ENCODE measurements around the gene SAMD4B. TPM values are rescaled to one million over a fixed set of nuclear protein-coding genes. Genes with fewer than 3 reads are reported as not detected.
A peak's percentile ranks its signal among the peaks of the same experiment; 100 is the strongest.

SAMD4B gene, protein sequence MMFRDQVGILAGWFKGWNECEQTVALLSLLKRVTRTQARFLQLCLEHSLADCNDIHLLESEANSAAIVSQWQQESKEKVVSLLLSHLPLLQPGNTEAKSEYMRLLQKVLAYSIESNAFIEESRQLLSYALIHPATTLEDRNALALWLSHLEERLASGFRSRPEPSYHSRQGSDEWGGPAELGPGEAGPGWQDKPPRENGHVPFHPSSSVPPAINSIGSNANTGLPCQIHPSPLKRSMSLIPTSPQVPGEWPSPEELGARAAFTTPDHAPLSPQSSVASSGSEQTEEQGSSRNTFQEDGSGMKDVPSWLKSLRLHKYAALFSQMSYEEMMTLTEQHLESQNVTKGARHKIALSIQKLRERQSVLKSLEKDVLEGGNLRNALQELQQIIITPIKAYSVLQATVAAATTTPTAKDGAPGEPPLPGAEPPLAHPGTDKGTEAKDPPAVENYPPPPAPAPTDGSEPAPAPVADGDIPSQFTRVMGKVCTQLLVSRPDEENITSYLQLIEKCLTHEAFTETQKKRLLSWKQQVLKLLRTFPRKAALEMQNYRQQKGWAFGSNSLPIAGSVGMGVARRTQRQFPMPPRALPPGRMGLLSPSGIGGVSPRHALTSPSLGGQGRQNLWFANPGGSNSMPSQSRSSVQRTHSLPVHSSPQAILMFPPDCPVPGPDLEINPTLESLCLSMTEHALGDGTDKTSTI
- total RNA-seq: 100 to 1,000 TPM in 1 of 7 donors, 10 to 100 TPM in 6; 66.4 to 108 (median 84.1) TPM
- polyA plus RNA-seq: 10 to 100 TPM; 26.7 to 56.3 (median 42.1) TPM
- long read RNA-seq, donor 1, transcript SAMD4B-204 (1 exons, 578 nt): major isoform, 7 of 90 reads
- long read RNA-seq, donor 1, partial matches to known transcripts: 54 of 90 reads
- long read RNA-seq, donor 1, other reads (novel, unspliced or antisense): 26 of 90 reads
- long read RNA-seq, donor 2, transcript SAMD4B-204 (1 exons, 578 nt): major isoform, 7 of 40 reads
- long read RNA-seq, donor 2, partial matches to known transcripts: 17 of 40 reads
- long read RNA-seq, donor 2, other reads (novel, unspliced or antisense): 13 of 40 reads

DNA sequence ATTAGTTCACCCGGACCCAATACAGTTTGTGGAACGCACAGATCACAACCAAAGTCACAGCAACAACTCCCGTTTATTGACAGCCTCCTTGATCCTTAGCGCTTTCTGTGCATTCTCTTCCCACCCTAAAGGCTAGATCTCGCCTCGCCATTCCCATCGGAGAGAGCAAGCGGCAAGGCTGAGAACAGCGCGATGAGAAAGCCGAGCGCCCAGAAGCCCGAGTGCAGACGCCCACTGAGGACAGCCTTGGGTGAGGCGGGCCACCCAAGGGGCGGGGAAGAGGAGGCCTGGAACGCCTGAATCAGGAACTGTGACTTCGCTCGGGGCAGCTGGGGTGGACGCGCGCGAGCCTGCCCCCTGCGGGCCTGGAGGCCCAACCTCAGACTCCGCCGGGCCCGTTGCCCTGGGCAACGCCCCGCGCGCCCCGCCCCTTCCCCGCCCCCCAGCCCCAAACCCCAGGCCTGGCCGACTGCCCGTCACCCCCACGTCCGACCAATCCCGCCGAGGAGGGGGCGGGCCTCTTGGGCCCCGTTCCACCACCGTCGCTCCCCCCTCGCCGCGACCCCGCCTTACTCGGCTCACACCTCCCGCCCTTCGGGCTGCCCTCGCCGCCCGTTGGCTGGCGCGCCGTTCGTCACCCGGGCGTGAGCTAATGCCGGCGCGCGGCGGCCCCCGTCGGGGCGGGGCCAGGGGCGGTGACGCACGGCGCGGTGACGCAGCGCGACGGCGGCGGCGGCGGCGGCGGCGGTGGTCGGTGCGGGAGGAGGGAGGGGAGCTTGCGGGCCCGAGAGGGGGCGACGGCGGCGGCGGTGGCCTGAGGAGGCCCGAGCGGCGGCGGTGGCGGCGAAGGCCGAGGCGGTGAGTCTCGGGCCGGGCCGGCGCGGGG, at the start of gene SAMD4B:
Gene SAMD4B, plus strand, starts transcription at position 703 of the 886 bp plus-strand sequence. CDS start 14,473 bp downstream, outside the sequence.
- peaks cover 26 to 87% (median 71%) of the 10 kb centered on the region in 6 donors for H3K4me1 ChIP-seq
- 0 to 2% (median 0%) methylated on average over 7 to 104 of the region's 105 CpGs for WGBS, 5 donors

DNA sequence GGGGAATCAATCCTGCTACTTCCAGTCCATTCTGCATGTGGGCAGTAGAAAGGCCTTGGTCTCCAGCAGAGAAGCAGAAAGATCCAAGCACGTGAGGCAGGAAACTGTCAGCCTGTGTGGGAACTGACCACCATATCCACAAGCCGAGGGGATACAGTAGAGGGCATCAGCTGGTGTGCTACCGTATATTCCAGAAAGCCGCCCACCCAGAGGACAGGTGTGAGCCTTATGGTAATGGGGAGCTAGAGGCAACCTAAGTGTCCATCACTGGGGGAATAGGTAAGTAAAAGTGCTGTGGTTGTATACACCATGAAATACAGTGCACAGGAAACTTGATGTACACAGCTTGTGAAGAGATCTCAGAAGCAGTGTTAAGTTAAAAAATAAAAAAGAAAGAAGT, 48.8 kb upstream of the SAMD4B start:
- Histone ChIP-seq H3K9me3 (no peaks in the 10 kb centered on the region), H3K4me3 (no peak overlapping the region), H3K27ac (no peak overlapping the region), H3K4me1 (peaks cover 0 to 8% (median 3%) of the 10 kb centered on the region in 6 donors), H3K36me3 (no peaks in the 10 kb centered on the region), H3K27me3 (replicated peaks in 1 of 7) (peaks cover 0 to 36% (median 3%) of the 10 kb centered on the region in 7 donors)
- peak; percentile 22 for DNase-seq
- 61 to 70% (median 65%) methylated on average over 4 of the region's 4 CpGs for WGBS, 5 donors
- intact Hi-C loops (cut with DNase I; ENCODE audit: low total_unique reads): no loop called here
- TF ChIP-seq POLR2A (IDR thresholded peaks at IDR 0.05) (no peak), POLR2AphosphoS5 (IDR thresholded peaks at IDR 0.05) (no peak)
- TF ChIP-seq, protein P1, sequence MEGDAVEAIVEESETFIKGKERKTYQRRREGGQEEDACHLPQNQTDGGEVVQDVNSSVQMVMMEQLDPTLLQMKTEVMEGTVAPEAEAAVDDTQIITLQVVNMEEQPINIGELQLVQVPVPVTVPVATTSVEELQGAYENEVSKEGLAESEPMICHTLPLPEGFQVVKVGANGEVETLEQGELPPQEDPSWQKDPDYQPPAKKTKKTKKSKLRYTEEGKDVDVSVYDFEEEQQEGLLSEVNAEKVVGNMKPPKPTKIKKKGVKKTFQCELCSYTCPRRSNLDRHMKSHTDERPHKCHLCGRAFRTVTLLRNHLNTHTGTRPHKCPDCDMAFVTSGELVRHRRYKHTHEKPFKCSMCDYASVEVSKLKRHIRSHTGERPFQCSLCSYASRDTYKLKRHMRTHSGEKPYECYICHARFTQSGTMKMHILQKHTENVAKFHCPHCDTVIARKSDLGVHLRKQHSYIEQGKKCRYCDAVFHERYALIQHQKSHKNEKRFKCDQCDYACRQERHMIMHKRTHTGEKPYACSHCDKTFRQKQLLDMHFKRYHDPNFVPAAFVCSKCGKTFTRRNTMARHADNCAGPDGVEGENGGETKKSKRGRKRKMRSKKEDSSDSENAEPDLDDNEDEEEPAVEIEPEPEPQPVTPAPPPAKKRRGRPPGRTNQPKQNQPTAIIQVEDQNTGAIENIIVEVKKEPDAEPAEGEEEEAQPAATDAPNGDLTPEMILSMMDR (IDR thresholded peaks at IDR 0.05 in 8 of 11, conservative IDR thresholded peaks at IDR 0.05 in 3 of 11): no peak

More for the DNA sequence above, at the start of gene SAMD4B:
- Histone ChIP-seq H3K4me3 (peak within 1 kb of the TSS; percentile 53 to 92 (median 69)), H3K9me3 (no peaks in the 10 kb centered on the region), H3K27me3 (replicated peaks in 1 of 7) (no peaks in the 10 kb centered on the region), H3K27ac (peak within 1 kb of the TSS; percentile 85 to 100 (median 96)), H3K36me3 (peaks cover 0 to 19% (median 0%) of the 10 kb centered on the region in 6 donors)
- TF ChIP-seq POLR2A (IDR thresholded peaks at IDR 0.05): peak; percentile 90 to 98 (median 97)
- peak; percentile 99 to 100 (median 99) for TF ChIP-seq POLR2AphosphoS5 (IDR thresholded peaks at IDR 0.05)
- TF ChIP-seq, protein P1 (IDR thresholded peaks at IDR 0.05 in 8 of 11, conservative IDR thresholded peaks at IDR 0.05 in 3 of 11): peak; percentile 68 to 100 (median 97)
- intact Hi-C loops (cut with DNase I; ENCODE audit: low total_unique reads): loop anchor here (10.0 kb wide), 1 partner anchor 73 kb away; the partner anchor contains the start of gene PLEKHG2
- DNase-seq: peak; percentile 100

DNA sequence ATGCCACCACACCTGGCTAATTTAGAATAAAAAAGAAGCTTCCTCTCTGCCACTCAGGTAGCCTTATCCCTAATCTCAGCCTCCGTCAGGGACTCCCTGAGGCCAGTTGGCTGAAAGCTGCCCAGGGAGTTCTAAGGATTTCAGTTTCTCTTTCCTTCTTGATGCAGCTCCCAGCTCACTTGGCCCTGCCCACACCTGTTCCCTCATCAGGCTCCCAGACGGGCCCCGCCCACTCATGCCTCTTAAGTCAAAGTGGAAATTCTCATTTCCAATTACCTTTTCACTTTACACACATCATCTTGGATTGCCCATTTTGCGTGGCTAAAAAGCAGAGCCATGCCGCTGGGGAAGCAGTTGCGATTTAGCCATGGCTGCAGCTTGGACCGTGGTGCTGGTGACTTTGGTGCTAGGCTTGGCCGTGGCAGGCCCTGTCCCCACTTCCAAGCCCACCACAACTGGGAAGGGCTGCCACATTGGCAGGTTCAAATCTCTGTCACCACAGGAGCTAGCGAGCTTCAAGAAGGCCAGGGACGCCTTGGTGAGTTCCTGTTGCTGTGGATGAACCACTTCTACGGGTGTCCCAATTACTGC, 46.1 kb upstream of the SAMD4B start, which contains the start of gene IFNL1:
Gene IFNL1, plus strand, starts transcription at position 353 of the 591 bp plus-strand sequence. Its CDS starts 15 bp downstream, at position 368.
- Histone ChIP-seq H3K4me3 (no peak within 1 kb of the TSS), H3K27me3 (replicated peaks in 1 of 7) (peaks cover 0 to 25% (median 3%) of the 10 kb centered on the region in 7 donors), H3K9me3 (no peaks in the 10 kb centered on the region), H3K27ac (no peak within 1 kb of the TSS), H3K36me3 (no peaks in the 10 kb centered on the region), H3K4me1 (peaks cover 0 to 13% (median 3%) of the 10 kb centered on the region in 6 donors)
- DNase-seq: peak; percentile 42
- TF ChIP-seq POLR2A (IDR thresholded peaks at IDR 0.05) (no peak), POLR2AphosphoS5 (IDR thresholded peaks at IDR 0.05) (no peak)
- TF ChIP-seq, protein P1 (IDR thresholded peaks at IDR 0.05 in 8 of 11, conservative IDR thresholded peaks at IDR 0.05 in 3 of 11): no peak
- WGBS, 5 donors: 85 to 89% (median 88%) methylated on average over 9 to 11 of the region's 11 CpGs
- intact Hi-C loops (cut with DNase I; ENCODE audit: low total_unique reads): no loop called here
